ENCODE results near the gene B4GALNT1.

GRCh38 chr12:57658890-57659289 is 25.9 kb upstream of the B4GALNT1 start:
- TF ChIP-seq, protein P1, sequence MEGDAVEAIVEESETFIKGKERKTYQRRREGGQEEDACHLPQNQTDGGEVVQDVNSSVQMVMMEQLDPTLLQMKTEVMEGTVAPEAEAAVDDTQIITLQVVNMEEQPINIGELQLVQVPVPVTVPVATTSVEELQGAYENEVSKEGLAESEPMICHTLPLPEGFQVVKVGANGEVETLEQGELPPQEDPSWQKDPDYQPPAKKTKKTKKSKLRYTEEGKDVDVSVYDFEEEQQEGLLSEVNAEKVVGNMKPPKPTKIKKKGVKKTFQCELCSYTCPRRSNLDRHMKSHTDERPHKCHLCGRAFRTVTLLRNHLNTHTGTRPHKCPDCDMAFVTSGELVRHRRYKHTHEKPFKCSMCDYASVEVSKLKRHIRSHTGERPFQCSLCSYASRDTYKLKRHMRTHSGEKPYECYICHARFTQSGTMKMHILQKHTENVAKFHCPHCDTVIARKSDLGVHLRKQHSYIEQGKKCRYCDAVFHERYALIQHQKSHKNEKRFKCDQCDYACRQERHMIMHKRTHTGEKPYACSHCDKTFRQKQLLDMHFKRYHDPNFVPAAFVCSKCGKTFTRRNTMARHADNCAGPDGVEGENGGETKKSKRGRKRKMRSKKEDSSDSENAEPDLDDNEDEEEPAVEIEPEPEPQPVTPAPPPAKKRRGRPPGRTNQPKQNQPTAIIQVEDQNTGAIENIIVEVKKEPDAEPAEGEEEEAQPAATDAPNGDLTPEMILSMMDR (IDR thresholded peaks at IDR 0.05; ENCODE audit: poor library complexity), result no peak
- TF ChIP-seq EZH2 (IDR thresholded peaks at IDR 0.05; ENCODE audit: borderline replicate concordance) (no peak), EZH2phosphoT487 (IDR thresholded peaks at IDR 0.05; ENCODE audit: low read depth, severe bottlenecking, unreplicated experiment) (no peak)

Measured in hepatocyte (in vitro differentiated cells).